Prostate gland (tissue), 2 donors: ENCODE measurements around the gene ENC1. TPM values are rescaled to one million over a fixed set of nuclear protein-coding genes. Genes with fewer than 3 reads are reported as not detected.

ENCODE experiments used
- DNase-seq: peaks from one replicate; pipeline ENCODE4 v3.0.0-alpha.2; 2019; ENCODE audit warnings: low spot score
- H3K27ac ChIP-seq, 2 donors: fragments of 200-600 bp; sonication (generic); 2 replicates each; pipeline ENCODE4 v1.5.1; 2017 to 2019
- H3K27me3 ChIP-seq: fragments of 200-600 bp; sonication (generic); replicated peaks from 2 replicates; pipeline ENCODE4 v1.5.1; 2019; ENCODE audit not compliant: insufficient read depth
- H3K36me3 ChIP-seq, 2 donors: fragments of 200-600 bp; sonication (generic); 1 replicate in 1 of 2; 2 replicates in 1 of 2; pipeline versions ENCODE4 v1.5.1 to v1.8.1; 2017 to 2019
- H3K4me1 ChIP-seq: fragments of 200-600 bp; sonication (generic); replicated peaks from 2 replicates; pipeline ENCODE4 v1.5.1; 2019
- H3K4me3 ChIP-seq, 2 donors: fragments of 200-600 bp; sonication (generic); 2 replicates each; pipeline ENCODE4 v1.5.1; 2017 to 2019
- H3K9me3 ChIP-seq: fragments of 200-600 bp; sonication (generic); 2 replicates; pipeline ENCODE4 v1.5.1; 2017
- CTCF ChIP-seq, 4 experiments: fragments of 200-600 bp in 2 of 4; fragments of 450-650 bp in 2 of 4; sonication (generic) in 2 of 4; IDR thresholded peaks; 1 replicate in 3 of 4; 2 replicates in 1 of 4; pipeline ENCODE4 v1.5.1; 2016 to 2019; ENCODE audit warnings: antibody characterized with exemption in 4 of 4, mild to moderate bottlenecking in 2 of 4, moderate library complexity in 2 of 4
- POLR2A ChIP-seq: fragments of 450-650 bp; IDR thresholded peaks from one replicate; pipeline ENCODE4 v1.6.1; 2016; ENCODE audit warnings: antibody characterized with exemption, mild to moderate bottlenecking
- POLR2AphosphoS5 ChIP-seq: sonication (generic); formaldehyde crosslinking; IDR thresholded peaks from one replicate; pipeline ENCODE4 v1.6.1; 2017; ENCODE audit warnings: antibody characterized with exemption
- WGBS: methylation state at CpG from one replicate; pipeline ENCODE4 v1.1.5; 2018; 5-methylcytosine and 5-hydroxymethylcytosine counted together
- intact Hi-C: fragments of 100-400 bp; cut with DNase I; formaldehyde crosslinking; loops from one replicate; pipeline ENCODE4 v1.14.2; 2022
- total RNA-seq, 2 donors: library from RNA; depleted of rRNA; stranded (reverse); fragments of >200 nt; gene quantifications; one replicate each; pipeline ENCODE4 v1.1.0, GENCODE V29; 2016

The ENC1 gene
- total RNA-seq, 2 donors from 2014 or later: 78.1 to 103 TPM

- Histone ChIP-seq H3K4me3 (no peak overlapping the region), H3K36me3 (no peaks in the 10 kb centered on the region), H3K4me1 (no peaks in the 10 kb centered on the region), H3K27me3 (no peaks in the 10 kb centered on the region), H3K9me3 (no peaks in the 10 kb centered on the region), H3K27ac (no peak overlapping the region)
- TF ChIP-seq POLR2A (no peak), CTCF (IDR thresholded peaks at IDR 0.05) (no peak), POLR2AphosphoS5 (no peak)
- intact Hi-C loops: no loop called here
- WGBS: 76% methylated on average over 6 of the region's 6 CpGs
- no peak for DNase-seq
Observed at GRCh38 chr5:74589204-74590056, 51.1 kb downstream of the ENC1 start.

- intact Hi-C loops: no loop called here
- no peaks in the 10 kb centered on the region for H3K9me3 ChIP-seq
- H3K4me1 ChIP-seq: no peaks in the 10 kb centered on the region
- no peak for DNase-seq
- no peaks in the 10 kb centered on the region for H3K27me3 ChIP-seq
- H3K27ac ChIP-seq: no peak overlapping the region
- TF ChIP-seq POLR2AphosphoS5 (no peak), CTCF (IDR thresholded peaks at IDR 0.05) (no peak), POLR2A (no peak)
- 68% methylated on average over 3 of the region's 3 CpGs for WGBS
- no peak overlapping the region for H3K4me3 ChIP-seq
- H3K36me3 ChIP-seq: no peaks in the 10 kb centered on the region
Observed at GRCh38 chr5:74588415-74588814, 52.1 kb downstream of the ENC1 start.

GRCh38 chr5:74587890-74588289, 52.6 kb downstream of the ENC1 start:
- intact Hi-C loops: no loop called here
- no peaks in the 10 kb centered on the region for H3K36me3 ChIP-seq
- TF ChIP-seq CTCF (IDR thresholded peaks at IDR 0.05) (no peak), POLR2A (no peak), POLR2AphosphoS5 (no peak)
- H3K27me3 ChIP-seq: no peaks in the 10 kb centered on the region
- no peak for DNase-seq
- 59% methylated on average over 2 of the region's 2 CpGs for WGBS
- no peaks in the 10 kb centered on the region for H3K4me1 ChIP-seq
- no peak overlapping the region for H3K4me3 ChIP-seq
- no peak overlapping the region for H3K27ac ChIP-seq
- H3K9me3 ChIP-seq: no peaks in the 10 kb centered on the region

- Histone ChIP-seq H3K36me3 (no peaks in the 10 kb centered on the region), H3K4me3 (no peak overlapping the region), H3K27me3 (no peaks in the 10 kb centered on the region), H3K9me3 (no peaks in the 10 kb centered on the region), H3K4me1 (no peaks in the 10 kb centered on the region), H3K27ac (no peak overlapping the region)
- intact Hi-C loops: no loop called here
- WGBS: 84% methylated on average over 4 of the region's 4 CpGs
- TF ChIP-seq POLR2AphosphoS5 (no peak), POLR2A (no peak), CTCF (IDR thresholded peaks at IDR 0.05) (no peak)
- DNase-seq: no peak
Observed at GRCh38 chr5:74587300-74587699, 53.2 kb downstream of the ENC1 start.

GRCh38 chr5:74586856-74587255, 53.7 kb downstream of the ENC1 start:
- Histone ChIP-seq H3K4me1 (no peaks in the 10 kb centered on the region), H3K4me3 (no peak overlapping the region), H3K9me3 (no peaks in the 10 kb centered on the region), H3K36me3 (no peaks in the 10 kb centered on the region), H3K27me3 (no peaks in the 10 kb centered on the region), H3K27ac (no peak overlapping the region)
- intact Hi-C loops: no loop called here
- 47% methylated on average over 1 of the region's 1 CpG for WGBS
- DNase-seq: no peak
- TF ChIP-seq POLR2AphosphoS5 (no peak), POLR2A (no peak), CTCF (IDR thresholded peaks at IDR 0.05) (no peak)
